ENCODE data around the gene FBXO42. TPM values are rescaled to one million over a fixed set of nuclear protein-coding genes. Genes with fewer than 3 reads are reported as not detected.

The FBXO42 gene
- total RNA-seq, 2 donors from 2014 or later = 17.6 to 20.0 TPM

DNA sequence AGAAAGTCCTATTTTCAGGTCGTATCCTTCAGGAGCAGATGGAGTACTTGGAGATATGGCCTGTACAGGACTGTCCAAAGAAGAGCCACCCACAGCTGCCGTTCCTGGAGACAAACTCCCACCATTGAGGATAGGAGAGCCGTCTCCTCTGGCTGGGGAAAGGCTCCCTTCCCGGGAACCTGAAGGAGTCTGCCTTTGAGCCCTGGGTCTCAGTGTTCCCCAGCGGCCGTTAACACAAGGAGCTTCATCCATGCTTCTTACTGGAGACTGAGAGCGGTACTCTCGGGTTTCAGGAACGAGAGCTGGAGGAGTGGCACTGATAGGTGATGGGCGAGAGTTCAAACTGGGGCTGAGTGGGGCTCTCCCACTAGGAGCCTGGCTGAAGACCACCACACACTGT is 100.9 kb downstream of the FBXO42 start:
- no peak overlapping the region for H3K27ac ChIP-seq (ENCODE audit: low read depth, low read length)
- H3K9me3 Mint-ChIP-seq = no peaks in the 10 kb centered on the region
- TF ChIP-seq, protein P1, sequence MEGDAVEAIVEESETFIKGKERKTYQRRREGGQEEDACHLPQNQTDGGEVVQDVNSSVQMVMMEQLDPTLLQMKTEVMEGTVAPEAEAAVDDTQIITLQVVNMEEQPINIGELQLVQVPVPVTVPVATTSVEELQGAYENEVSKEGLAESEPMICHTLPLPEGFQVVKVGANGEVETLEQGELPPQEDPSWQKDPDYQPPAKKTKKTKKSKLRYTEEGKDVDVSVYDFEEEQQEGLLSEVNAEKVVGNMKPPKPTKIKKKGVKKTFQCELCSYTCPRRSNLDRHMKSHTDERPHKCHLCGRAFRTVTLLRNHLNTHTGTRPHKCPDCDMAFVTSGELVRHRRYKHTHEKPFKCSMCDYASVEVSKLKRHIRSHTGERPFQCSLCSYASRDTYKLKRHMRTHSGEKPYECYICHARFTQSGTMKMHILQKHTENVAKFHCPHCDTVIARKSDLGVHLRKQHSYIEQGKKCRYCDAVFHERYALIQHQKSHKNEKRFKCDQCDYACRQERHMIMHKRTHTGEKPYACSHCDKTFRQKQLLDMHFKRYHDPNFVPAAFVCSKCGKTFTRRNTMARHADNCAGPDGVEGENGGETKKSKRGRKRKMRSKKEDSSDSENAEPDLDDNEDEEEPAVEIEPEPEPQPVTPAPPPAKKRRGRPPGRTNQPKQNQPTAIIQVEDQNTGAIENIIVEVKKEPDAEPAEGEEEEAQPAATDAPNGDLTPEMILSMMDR (conservative IDR thresholded peaks at IDR 0.05) = no peak
- H3K27me3 ChIP-seq (ENCODE audit: control insufficient read depth, insufficient read depth, low read length, poor library complexity, severe bottlenecking) = no peaks in the 10 kb centered on the region
- no peak for DNase-seq
- no peaks in the 10 kb centered on the region for H3K27me3 Mint-ChIP-seq (ENCODE audit: insufficient read depth)
- H3K4me3 ChIP-seq (ENCODE audit: low read length) = no peak overlapping the region
- WGBS, 2 experiments (ENCODE audit: insufficient coverage in 1 of 2, insufficient read length in 1 of 2) = 92 to 99% methylated on average over 9 to 10 of the region's 10 CpGs
- no peak overlapping the region for H3K27ac Mint-ChIP-seq
- no peaks in the 10 kb centered on the region for H3K4me1 ChIP-seq (ENCODE audit: control insufficient read depth, insufficient read depth, low read length)
- no peak overlapping the region for H3K9ac ChIP-seq (ENCODE audit: extremely low read depth, low read length, poor library complexity, severe bottlenecking)
- no peaks in the 10 kb centered on the region for H3K4me1 Mint-ChIP-seq
- H3K4me3 Mint-ChIP-seq = no peak overlapping the region
- peaks cover 40% of the 10 kb centered on the region for H3K36me3 Mint-ChIP-seq (ENCODE audit: low read depth)
- H3K9me3 ChIP-seq (ENCODE audit: control insufficient read depth, low read length) = no peaks in the 10 kb centered on the region
- peaks cover 78% of the 10 kb centered on the region for H3K36me3 ChIP-seq (ENCODE audit: control insufficient read depth, insufficient read depth, low read length)

DNA sequence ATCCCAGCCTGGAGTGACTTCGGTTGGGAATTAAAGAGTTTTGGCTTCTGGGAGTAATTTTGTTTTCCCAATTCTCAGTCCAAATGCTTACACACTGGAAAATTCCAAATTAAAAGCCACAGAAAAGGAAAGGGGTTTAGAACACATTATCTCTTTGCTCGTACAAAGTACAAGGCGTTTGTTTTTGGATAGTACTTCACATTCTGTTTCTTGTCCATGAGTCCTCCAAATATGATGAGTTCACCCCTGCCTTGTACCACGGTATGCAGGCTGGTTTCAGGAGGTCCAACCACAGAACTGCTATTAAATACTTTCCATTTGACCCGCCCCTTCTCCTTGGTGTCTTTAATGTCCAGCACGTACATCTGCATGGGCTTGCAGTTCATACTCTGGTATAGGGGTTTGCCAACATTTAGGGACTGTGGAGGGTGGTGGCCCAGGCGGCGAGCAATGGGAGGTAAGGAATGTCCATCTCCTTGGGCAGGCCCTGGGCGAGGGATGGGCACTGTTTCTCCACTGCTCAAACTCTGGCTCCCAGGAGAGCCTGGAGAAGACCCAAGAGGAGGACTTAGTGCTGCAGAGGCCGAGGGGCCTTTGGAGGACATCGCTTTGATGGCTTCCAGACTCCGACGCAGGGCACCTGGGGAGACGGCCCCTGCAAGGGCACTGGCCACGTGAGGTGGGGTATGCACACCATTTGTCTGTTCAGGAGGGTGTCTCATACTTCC is 101.6 kb downstream of the FBXO42 start:
- Histone ChIP-seq H3K9ac (ENCODE audit: extremely low read depth, low read length, poor library complexity, severe bottlenecking) (no peak overlapping the region), H3K27me3 (ENCODE audit: control insufficient read depth, insufficient read depth, low read length, poor library complexity, severe bottlenecking) (no peaks in the 10 kb centered on the region), H3K4me3 (ENCODE audit: low read length) (no peak overlapping the region), H3K27ac (ENCODE audit: low read depth, low read length) (no peak overlapping the region), H3K4me1 (ENCODE audit: control insufficient read depth, insufficient read depth, low read length) (no peaks in the 10 kb centered on the region), H3K36me3 (ENCODE audit: control insufficient read depth, insufficient read depth, low read length) (peaks cover 71% of the 10 kb centered on the region), H3K9me3 (ENCODE audit: control insufficient read depth, low read length) (no peaks in the 10 kb centered on the region)
- no peak for DNase-seq
- Mint-ChIP-seq H3K27me3 (ENCODE audit: insufficient read depth) (no peaks in the 10 kb centered on the region), H3K27ac (no peak overlapping the region), H3K4me1 (no peaks in the 10 kb centered on the region), H3K4me3 (no peak overlapping the region), H3K9me3 (no peaks in the 10 kb centered on the region), H3K36me3 (ENCODE audit: low read depth) (peaks cover 36% of the 10 kb centered on the region)
- WGBS, 2 experiments (ENCODE audit: insufficient coverage in 1 of 2, insufficient read length in 1 of 2) = 95 to 96% methylated on average over 10 to 15 of the region's 15 CpGs
- TF ChIP-seq, protein P1 (conservative IDR thresholded peaks at IDR 0.05) = no peak

DNA sequence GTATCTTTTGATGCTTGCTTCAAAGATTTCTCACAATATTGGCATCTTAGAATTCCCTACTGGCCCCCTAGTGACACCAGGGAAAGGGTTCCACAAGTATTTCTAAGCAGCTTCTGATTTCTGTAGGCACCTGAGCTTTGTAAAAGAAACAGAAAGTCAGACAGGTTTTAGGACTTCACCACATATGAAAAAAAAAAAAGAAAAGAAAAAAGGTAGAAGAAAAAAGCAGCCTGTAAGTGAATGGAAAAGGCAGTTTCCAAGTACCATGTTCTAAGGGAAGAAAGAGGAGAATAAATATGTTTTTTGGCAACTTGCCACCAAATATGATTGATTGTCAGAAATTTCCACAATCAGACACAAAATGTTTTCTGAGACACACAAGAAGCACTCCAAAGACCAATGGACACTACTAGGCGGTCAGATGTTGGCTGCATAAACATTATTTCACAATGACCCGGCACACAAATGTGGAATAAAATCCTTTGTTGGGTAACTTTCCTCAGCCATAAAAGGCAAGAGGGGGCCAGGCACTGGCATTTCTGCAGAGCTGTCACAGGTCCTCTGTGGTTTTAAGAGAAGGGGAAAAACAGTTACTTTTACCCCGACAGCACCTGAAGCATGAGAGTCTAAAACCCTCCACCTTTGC is 102.6 kb downstream of the FBXO42 start:
- Mint-ChIP-seq H3K4me3 (no peak overlapping the region), H3K4me1 (no peaks in the 10 kb centered on the region), H3K36me3 (ENCODE audit: low read depth) (peaks cover 30% of the 10 kb centered on the region), H3K9me3 (no peaks in the 10 kb centered on the region), H3K27ac (no peak overlapping the region), H3K27me3 (ENCODE audit: insufficient read depth) (no peaks in the 10 kb centered on the region)
- no peaks in the 10 kb centered on the region for H3K4me1 ChIP-seq (ENCODE audit: control insufficient read depth, insufficient read depth, low read length)
- no peaks in the 10 kb centered on the region for H3K9me3 ChIP-seq (ENCODE audit: control insufficient read depth, low read length)
- H3K27ac ChIP-seq (ENCODE audit: low read depth, low read length) = no peak overlapping the region
- TF ChIP-seq, protein P1 (conservative IDR thresholded peaks at IDR 0.05) = peak; percentile 23
- peaks cover 64% of the 10 kb centered on the region for H3K36me3 ChIP-seq (ENCODE audit: control insufficient read depth, insufficient read depth, low read length)
- H3K27me3 ChIP-seq (ENCODE audit: control insufficient read depth, insufficient read depth, low read length, poor library complexity, severe bottlenecking) = no peaks in the 10 kb centered on the region
- H3K9ac ChIP-seq (ENCODE audit: extremely low read depth, low read length, poor library complexity, severe bottlenecking) = no peak overlapping the region
- DNase-seq = no peak
- 83 to 94% methylated on average over 1 to 3 of the region's 3 CpGs for WGBS, 2 experiments (ENCODE audit: insufficient coverage in 1 of 2, insufficient read length in 1 of 2)
- no peak overlapping the region for H3K4me3 ChIP-seq (ENCODE audit: low read length)
